Measurements from ENCODE around the gene AGBL1. TPM values are rescaled to one million over a fixed set of nuclear protein-coding genes. Genes with fewer than 3 reads are reported as not detected.

AGBL1 gene
- under 0.01 TPM in 1 of 2 replicates, not detected in the other for total RNA-seq

GRCh38 chr15:86079508-86080266 is at the start of gene AGBL1:
Gene AGBL1 (plus strand): TSS chr15:86079871.

Small RNA genes within 50 kb of the gene (small RNA-seq; reads per million reads assigned to genes)
- gene RF00284 (not detected), gene RNA5SP400 (not detected)
